Left ventricle myocardium inferior (tissue), 1 donor: ENCODE data around the gene SNTB2. TPM values are rescaled to one million over a fixed set of nuclear protein-coding genes. Genes with fewer than 3 reads are reported as not detected.
"Not testable (repeated sequence)": the region's sequence is repeated elsewhere in the genome, so short reads cannot be mapped to it uniquely, and the experiment has no call there.

Source experiments
- DNase-seq: peaks from one replicate; pipeline ENCODE4 v3.0.0-alpha.2; 2020
- H3K27ac ChIP-seq: fragments of 200-600 bp; replicated peaks from 2 replicates; pipeline ENCODE4 v1.8.0; 2021
- H3K27me3 ChIP-seq: fragments of 200-600 bp; 2 replicates; pipeline ENCODE4 v1.8.0; 2021; ENCODE audit warnings: low read depth
- H3K36me3 ChIP-seq: fragments of 200-600 bp; 2 replicates; pipeline ENCODE4 v1.8.0; 2021
- H3K4me1 ChIP-seq: fragments of 200-600 bp; 2 replicates; pipeline ENCODE4 v1.8.0; 2021
- H3K4me3 ChIP-seq: fragments of 200-600 bp; 2 replicates; pipeline ENCODE4 v1.8.0; 2021; ENCODE audit warnings: mild to moderate bottlenecking, moderate library complexity
- H3K9me3 ChIP-seq: fragments of 200-600 bp; replicated peaks from 2 replicates; pipeline ENCODE4 v1.8.0; 2021
- CTCF ChIP-seq: fragments of 200-600 bp; IDR thresholded peaks from 2 replicates; pipeline ENCODE4 v1.8.0; 2021; ENCODE audit warnings: antibody characterized with exemption, mild to moderate bottlenecking, borderline replicate concordance
- intact Hi-C: fragments of 100-400 bp; cut with micrococcal nuclease; formaldehyde crosslinking; loops from one replicate; pipeline ENCODE4 v1.11.0; 2022
- total RNA-seq: library from RNA; stranded (reverse); fragmentation: NEBNext Ultra II Directional; extraction: Animal tissue kit (Norgen Biotek cat#: 25700); gene quantifications from one replicate; pipeline ENCODE4 v1.2.1, GENCODE V29; 2021
- donor health status: DM: no; HTN: yes; CAD: no; lungs with severe emphysema.

SNTB2 gene
- total RNA-seq, 1 donor from 2014 or later = 10.2 TPM

DNA sequence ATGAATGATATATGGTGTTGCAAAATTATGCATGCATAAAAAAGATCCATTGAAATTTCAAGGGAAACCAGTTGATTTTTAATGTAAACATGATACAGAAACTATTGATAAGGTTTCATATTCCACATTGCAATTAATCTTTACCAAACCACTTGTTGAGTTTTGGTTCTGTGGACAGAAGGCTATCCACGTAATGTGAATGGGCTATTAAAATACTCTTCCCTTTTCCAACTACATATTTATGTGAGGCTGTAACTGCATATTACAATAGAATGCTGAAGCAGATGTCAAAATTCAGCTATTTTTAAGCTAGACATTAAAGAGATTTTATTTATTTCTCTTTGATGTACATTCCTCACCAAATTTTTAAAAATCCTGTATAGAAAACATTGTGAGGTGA lies 90.4 kb downstream of the SNTB2 start:
- Histone ChIP-seq H3K27ac (peak overlapping the region; percentile 66), H3K9me3 (no peaks in the 10 kb centered on the region), H3K36me3 (no peaks in the 10 kb centered on the region), H3K27me3 (no peaks in the 10 kb centered on the region), H3K4me3 (no peak overlapping the region), H3K4me1 (peaks cover 21% of the 10 kb centered on the region)
- DNase-seq = no peak
- no peak for TF ChIP-seq CTCF
- intact Hi-C loops = no loop called here

DNA sequence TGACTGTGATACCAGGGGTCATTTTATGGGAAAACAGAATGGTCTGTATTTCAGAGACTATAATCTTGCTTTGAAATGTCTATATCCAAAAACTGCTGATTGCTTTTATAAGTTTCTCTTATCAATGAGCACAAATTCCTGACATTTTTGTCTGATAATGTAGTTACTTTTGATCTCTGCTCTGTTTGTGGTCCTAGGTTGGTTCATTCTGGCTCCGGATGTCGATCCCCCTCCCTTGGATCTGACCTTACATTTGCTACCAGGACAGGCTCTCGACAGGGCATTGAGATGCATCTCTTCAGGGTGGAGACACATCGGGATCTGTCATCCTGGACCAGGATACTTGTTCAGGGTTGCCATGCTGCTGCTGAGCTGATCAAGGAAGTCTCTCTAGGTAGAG lies 96.9 kb downstream of the SNTB2 start:
- no peak for TF ChIP-seq CTCF
- Histone ChIP-seq H3K36me3 (peaks cover 13% of the 10 kb centered on the region), H3K4me1 (peaks cover 19% of the 10 kb centered on the region), H3K27ac (no peak overlapping the region), H3K9me3 (no peaks in the 10 kb centered on the region), H3K27me3 (no peaks in the 10 kb centered on the region), H3K4me3 (no peak overlapping the region)
- no peak for DNase-seq
- intact Hi-C loops = no loop called here

DNA sequence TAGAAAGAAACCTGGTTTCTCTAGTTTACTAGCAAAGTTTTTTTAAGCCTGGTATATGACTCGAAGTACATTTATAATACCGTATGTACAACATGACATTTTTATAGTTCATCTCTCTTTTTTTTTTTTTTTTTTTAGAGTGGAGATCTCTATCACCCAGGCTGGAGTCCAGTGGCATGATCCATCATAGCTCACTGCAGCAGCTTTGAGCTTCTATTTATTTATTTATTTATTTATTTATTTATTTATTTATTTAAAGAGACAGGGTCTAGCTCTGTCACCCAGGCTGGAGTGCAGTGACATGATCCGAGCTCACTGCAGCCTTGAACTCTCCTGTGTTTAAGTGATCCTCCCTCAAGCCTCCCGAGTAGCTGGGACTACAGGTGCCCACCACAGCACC lies 98.3 kb downstream of the SNTB2 start:
- Histone ChIP-seq H3K4me3 (no peak overlapping the region), H3K9me3 (no peaks in the 10 kb centered on the region), H3K27ac (no peak overlapping the region), H3K27me3 (no peaks in the 10 kb centered on the region), H3K4me1 (peaks cover 19% of the 10 kb centered on the region), H3K36me3 (peaks cover 13% of the 10 kb centered on the region)
- no peak for DNase-seq
- no peak for TF ChIP-seq CTCF
- intact Hi-C loops = no loop called here

- intact Hi-C loops = loop anchor here (2.0 kb wide), 1 partner anchor 136 kb away; no protein-coding TSS in a partner anchor
- peak; percentile 77 for TF ChIP-seq CTCF
- Histone ChIP-seq H3K27me3 (no peaks in the 10 kb centered on the region), H3K27ac (peak overlapping the region; percentile 32), H3K36me3 (peaks cover 13% of the 10 kb centered on the region), H3K9me3 (no peaks in the 10 kb centered on the region), H3K4me1 (peaks cover 19% of the 10 kb centered on the region), H3K4me3 (no peak overlapping the region)
- peak; percentile 62 for DNase-seq
Measured at GRCh38 chr16:69286941-69287713, 100.2 kb downstream of the SNTB2 start.

DNA sequence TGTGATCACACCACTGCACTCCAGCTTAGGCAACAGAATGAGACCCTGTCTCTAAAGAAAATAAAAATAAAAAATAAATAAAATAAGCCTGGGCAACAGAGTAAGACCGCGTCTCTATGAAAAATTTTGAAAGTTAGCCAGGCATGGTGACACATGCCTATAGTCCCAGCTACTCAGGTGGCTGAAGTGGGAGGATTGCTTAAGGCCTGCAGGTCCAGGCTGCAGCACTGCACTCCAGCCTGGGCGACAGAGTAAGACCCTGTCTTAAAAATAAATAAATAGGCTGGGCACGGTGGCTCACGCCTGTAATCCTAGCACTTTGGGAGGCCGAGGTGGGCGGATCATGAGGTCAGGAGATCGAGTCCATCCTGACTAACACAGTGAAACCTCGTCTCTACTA lies 104.7 kb downstream of the SNTB2 start:
- DNase-seq, H3K36me3 ChIP-seq, H3K27ac ChIP-seq, H3K9me3 ChIP-seq, H3K4me3 ChIP-seq, intact Hi-C loops, H3K27me3 ChIP-seq: not testable (repeated sequence)
- H3K4me1 ChIP-seq = peaks cover 13% of the 10 kb centered on the region

DNA sequence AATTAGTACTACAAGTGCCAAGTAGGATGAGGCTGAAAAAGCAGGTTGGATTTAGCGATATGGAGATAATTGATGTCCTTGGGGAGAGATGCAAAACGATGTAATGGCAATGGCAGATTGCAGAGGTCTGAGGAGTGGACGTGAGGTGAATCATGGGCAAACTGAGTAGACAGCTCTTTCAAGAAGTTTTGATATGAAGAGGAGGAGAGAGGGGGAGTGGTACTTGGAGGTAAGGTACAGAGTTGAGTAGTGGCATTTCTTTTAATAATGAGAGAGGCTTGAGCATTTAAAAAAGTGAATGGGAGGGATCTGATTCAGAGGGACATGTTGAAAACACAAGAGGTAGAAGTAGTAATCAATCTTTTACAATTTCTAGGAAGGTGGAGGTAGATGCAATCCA lies 106.4 kb downstream of the SNTB2 start:
- TF ChIP-seq CTCF = no peak
- no peaks in the 10 kb centered on the region for H3K9me3 ChIP-seq

More for the DNA sequence above, 106.4 kb downstream of the SNTB2 start:
- DNase-seq = no peak
- Histone ChIP-seq H3K4me3 (no peak overlapping the region), H3K27ac (no peak overlapping the region), H3K36me3 (no peaks in the 10 kb centered on the region), H3K27me3 (no peaks in the 10 kb centered on the region), H3K4me1 (no peaks in the 10 kb centered on the region)
- intact Hi-C loops = no loop called here
